ENCODE results near the gene CNTNAP2. TPM values are rescaled to one million over a fixed set of nuclear protein-coding genes. Genes with fewer than 3 reads are reported as not detected.

CNTNAP2 gene
- polyA plus RNA-seq, 1 experiment = not detected

DNA sequence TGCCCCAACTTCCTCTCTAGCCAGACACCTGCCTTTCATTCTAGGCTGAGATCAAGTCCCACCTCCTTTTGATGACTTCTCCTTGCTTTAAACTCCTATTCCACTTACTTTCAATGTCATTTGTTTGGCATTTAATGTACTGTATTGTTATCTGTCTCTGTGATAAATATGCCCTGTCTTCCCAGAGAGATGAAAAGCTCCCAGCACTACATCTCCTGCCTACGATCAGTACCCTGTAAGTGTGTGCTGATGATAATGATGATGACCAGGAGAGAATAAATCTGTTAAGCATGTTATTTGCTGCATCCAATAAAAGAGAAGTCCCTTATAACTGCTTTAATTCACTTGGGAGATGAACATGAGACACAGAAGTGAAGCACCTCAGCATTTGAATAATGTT is 2106.6 kb downstream of the CNTNAP2 start:
- Histone ChIP-seq H3K27me3 (ENCODE audit: control insufficient read depth, insufficient read depth, low read length) (no peaks in the 10 kb centered on the region), H3K36me3 (ENCODE audit: control insufficient read depth, insufficient read depth, low read length) (no peaks in the 10 kb centered on the region), H3K4me3 (ENCODE audit: low read depth, low read length) (no peak overlapping the region)
- POLR2A ChIA-PET = no interaction called here
- TF ChIP-seq, protein P1, sequence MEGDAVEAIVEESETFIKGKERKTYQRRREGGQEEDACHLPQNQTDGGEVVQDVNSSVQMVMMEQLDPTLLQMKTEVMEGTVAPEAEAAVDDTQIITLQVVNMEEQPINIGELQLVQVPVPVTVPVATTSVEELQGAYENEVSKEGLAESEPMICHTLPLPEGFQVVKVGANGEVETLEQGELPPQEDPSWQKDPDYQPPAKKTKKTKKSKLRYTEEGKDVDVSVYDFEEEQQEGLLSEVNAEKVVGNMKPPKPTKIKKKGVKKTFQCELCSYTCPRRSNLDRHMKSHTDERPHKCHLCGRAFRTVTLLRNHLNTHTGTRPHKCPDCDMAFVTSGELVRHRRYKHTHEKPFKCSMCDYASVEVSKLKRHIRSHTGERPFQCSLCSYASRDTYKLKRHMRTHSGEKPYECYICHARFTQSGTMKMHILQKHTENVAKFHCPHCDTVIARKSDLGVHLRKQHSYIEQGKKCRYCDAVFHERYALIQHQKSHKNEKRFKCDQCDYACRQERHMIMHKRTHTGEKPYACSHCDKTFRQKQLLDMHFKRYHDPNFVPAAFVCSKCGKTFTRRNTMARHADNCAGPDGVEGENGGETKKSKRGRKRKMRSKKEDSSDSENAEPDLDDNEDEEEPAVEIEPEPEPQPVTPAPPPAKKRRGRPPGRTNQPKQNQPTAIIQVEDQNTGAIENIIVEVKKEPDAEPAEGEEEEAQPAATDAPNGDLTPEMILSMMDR (IDR thresholded peaks at IDR 0.05; ENCODE audit: insufficient read depth, low read depth, low read length) = no peak
- DNase-seq (ENCODE audit: low read depth) = no peak
- CTCF ChIA-PET = no interaction called here

DNA sequence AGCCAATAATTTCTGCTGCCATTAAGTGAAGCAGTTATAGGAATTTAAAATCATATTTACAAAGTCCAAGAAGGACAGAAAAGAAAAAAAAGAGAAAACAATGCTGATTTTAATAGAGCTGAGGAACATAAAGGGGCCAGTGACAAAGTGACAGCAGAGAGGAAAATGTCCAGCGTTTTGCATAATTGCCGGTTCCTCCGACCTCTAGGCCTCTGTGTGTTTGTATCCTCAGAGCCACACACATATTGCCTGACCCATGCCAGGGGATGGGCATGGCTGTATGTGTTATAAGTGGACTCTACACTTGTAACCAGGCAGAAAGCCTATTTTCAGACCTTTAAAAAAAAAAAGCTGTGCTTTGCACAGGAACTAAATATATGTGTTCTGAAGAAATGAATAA is 2107.1 kb downstream of the CNTNAP2 start:
- DNase-seq (ENCODE audit: low read depth) = no peak
- ChIA-PET CTCF (no interaction called here), POLR2A (no interaction called here)
- Histone ChIP-seq H3K36me3 (ENCODE audit: control insufficient read depth, insufficient read depth, low read length) (no peaks in the 10 kb centered on the region), H3K27me3 (ENCODE audit: control insufficient read depth, insufficient read depth, low read length) (no peaks in the 10 kb centered on the region), H3K4me3 (ENCODE audit: low read depth, low read length) (no peak overlapping the region)
- TF ChIP-seq, protein P1 (IDR thresholded peaks at IDR 0.05; ENCODE audit: insufficient read depth, low read depth, low read length) = no peak

DNA sequence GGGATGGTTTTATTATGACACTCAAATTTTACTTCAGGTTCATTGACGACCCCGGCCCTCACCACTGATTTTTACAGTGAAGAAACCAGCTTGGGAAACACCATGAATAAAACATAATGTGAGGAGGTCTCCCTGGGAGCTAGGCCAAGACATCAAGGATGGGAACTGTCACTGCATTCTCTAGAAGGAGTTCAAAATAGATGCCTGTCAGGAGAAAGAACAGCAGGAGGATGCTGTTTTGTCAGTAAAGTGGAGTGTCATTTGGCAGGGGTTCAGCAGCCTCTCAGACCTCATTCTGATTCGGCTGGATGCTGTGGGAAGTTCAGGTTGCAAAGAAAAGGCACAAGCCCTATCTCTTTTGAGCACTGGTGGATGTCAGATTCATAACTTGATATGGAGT is 2113.7 kb downstream of the CNTNAP2 start:
- TF ChIP-seq, protein P1 (IDR thresholded peaks at IDR 0.05; ENCODE audit: insufficient read depth, low read depth, low read length) = no peak
- Histone ChIP-seq H3K4me3 (ENCODE audit: low read depth, low read length) (no peak overlapping the region), H3K36me3 (ENCODE audit: control insufficient read depth, insufficient read depth, low read length) (no peaks in the 10 kb centered on the region), H3K27me3 (ENCODE audit: control insufficient read depth, insufficient read depth, low read length) (no peaks in the 10 kb centered on the region)
- POLR2A ChIA-PET = no interaction called here
- DNase-seq (ENCODE audit: low read depth) = no peak
- CTCF ChIA-PET = no interaction called here

DNA sequence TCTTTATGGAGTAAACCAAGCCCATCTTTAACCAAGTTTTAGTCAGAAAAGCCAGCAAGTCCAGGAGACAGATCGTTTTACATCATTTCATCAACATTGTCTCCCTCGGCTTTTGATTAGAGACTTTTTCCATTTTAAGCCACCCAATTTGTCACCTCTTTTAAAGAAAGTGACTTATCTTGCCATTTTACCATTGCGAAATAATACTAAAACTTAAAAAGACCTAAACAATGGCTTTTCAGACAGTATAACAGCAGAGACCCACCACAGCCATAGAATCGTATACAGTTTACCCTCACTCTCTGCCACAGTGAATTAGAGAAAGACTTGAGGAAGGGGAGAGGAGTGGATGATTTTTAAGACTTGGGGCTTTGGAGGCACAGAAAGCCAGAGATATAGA is 2114.3 kb downstream of the CNTNAP2 start:
- no peaks in the 10 kb centered on the region for H3K27me3 ChIP-seq (ENCODE audit: control insufficient read depth, insufficient read depth, low read length)
- CTCF ChIA-PET = no interaction called here
- TF ChIP-seq, protein P1 (IDR thresholded peaks at IDR 0.05; ENCODE audit: insufficient read depth, low read depth, low read length) = no peak
- POLR2A ChIA-PET = no interaction called here
- DNase-seq (ENCODE audit: low read depth) = no peak
- H3K36me3 ChIP-seq (ENCODE audit: control insufficient read depth, insufficient read depth, low read length) = no peaks in the 10 kb centered on the region
- H3K4me3 ChIP-seq (ENCODE audit: low read depth, low read length) = no peak overlapping the region

DNA sequence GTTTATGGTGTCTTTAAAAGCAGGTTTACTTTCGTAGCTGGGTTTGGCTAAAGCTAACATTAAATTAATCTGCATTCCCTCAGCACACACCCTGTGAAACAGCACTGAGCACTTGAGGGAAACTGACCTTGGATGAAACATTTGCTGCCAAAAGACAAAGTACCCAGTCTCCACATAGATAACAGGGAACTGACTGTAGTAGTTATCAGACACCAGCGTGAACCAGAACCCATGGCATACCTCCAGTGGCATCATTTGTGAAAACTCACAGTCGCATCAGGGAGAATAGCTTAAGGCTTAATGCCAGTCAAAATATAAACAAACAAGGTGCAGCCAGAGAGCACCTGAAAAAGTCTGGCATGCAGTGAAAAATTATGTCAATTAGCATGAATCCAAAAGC is 2116.2 kb downstream of the CNTNAP2 start:
- ChIA-PET CTCF (no interaction called here), POLR2A (no interaction called here)

More for the DNA sequence above, 2116.2 kb downstream of the CNTNAP2 start:
- Histone ChIP-seq H3K36me3 (ENCODE audit: control insufficient read depth, insufficient read depth, low read length) (no peaks in the 10 kb centered on the region), H3K4me3 (ENCODE audit: low read depth, low read length) (no peak overlapping the region), H3K27me3 (ENCODE audit: control insufficient read depth, insufficient read depth, low read length) (no peaks in the 10 kb centered on the region)
- DNase-seq (ENCODE audit: low read depth) = no peak
- TF ChIP-seq, protein P1 (IDR thresholded peaks at IDR 0.05; ENCODE audit: insufficient read depth, low read depth, low read length) = no peak

All from BJ (cell line).